ENCODE data around the gene LRRC26.

Gene LRRC26

GRCh38 chr9:137199411-137200121, 29.7 kb upstream of the LRRC26 start:
- no peak for DNase-seq

- DNase-seq = no peak
These were observed 29.0 kb upstream of the LRRC26 start for GRCh38 chr9:137198902-137199283.

- no peak for DNase-seq
These were observed 28.4 kb upstream of the LRRC26 start for GRCh38 chr9:137198051-137198901.

GRCh38 chr9:137195525-137196220, 25.8 kb upstream of the LRRC26 start:
- no peak for DNase-seq

GRCh38 chr9:137194909-137195308, 25.1 kb upstream of the LRRC26 start:
- DNase-seq = no peak

GRCh38 chr9:137194388-137194787, 24.5 kb upstream of the LRRC26 start:
- DNase-seq = no peak

- DNase-seq = no peak
These were observed 23.9 kb upstream of the LRRC26 start for GRCh38 chr9:137193771-137194170.

GRCh38 chr9:137192859-137193258, 23.0 kb upstream of the LRRC26 start:
- no peak for DNase-seq

- DNase-seq = no peak
These were observed 22.6 kb upstream of the LRRC26 start for GRCh38 chr9:137192448-137192780.

- no peak for DNase-seq
These were observed 22.0 kb upstream of the LRRC26 start for GRCh38 chr9:137191691-137192447.

- no peak for DNase-seq
These were observed 21.4 kb upstream of the LRRC26 start for GRCh38 chr9:137191245-137191644.

GRCh38 chr9:137190315-137190856, 20.5 kb upstream of the LRRC26 start:
- no peak for DNase-seq

- no peak for DNase-seq
These were observed 19.7 kb upstream of the LRRC26 start for GRCh38 chr9:137189297-137190295.

GRCh38 chr9:137188490-137189296, 18.8 kb upstream of the LRRC26 start, which contains the start of the genes ANAPC2 and SSNA1:
TSS of gene ANAPC2 (minus strand) at chr9:137188560. CDS start at chr9:137188532, 28 bp downstream.
TSS of gene SSNA1 (plus strand) at chr9:137188676. CDS start at chr9:137188727, 51 bp downstream.
- peak; percentile 88 for DNase-seq

- DNase-seq = no peak
These were observed 18.2 kb upstream of the LRRC26 start for GRCh38 chr9:137188086-137188489.

- no peak for DNase-seq
These were observed 17.5 kb upstream of the LRRC26 start for GRCh38 chr9:137187386-137187785.

- DNase-seq = no peak
These were observed 16.5 kb upstream of the LRRC26 start for GRCh38 chr9:137186385-137186784.

GRCh38 chr9:137185921-137186320, 16.1 kb upstream of the LRRC26 start:
- no peak for DNase-seq

- DNase-seq = no peak
These were observed 15.2 kb upstream of the LRRC26 start for GRCh38 chr9:137184881-137185660.

All from MV-4-11 (cell line).